HEK293 (cell line): ENCODE results near the gene DAW1.

Source experiments
- CTCF ChIA-PET: fragments of 350-600 bp; formaldehyde crosslinking; extraction: SDS; loops from one replicate; lab custom pipeline; 2021; ENCODE audit warnings: antibody characterized with exemption; lab: Yijun Ruan, JAX
- POLR2A ChIA-PET: fragments of 300-600 bp; formaldehyde crosslinking; extraction: SDS; loops from one replicate; lab custom pipeline; 2020; ENCODE audit warnings: antibody characterized with exemption, inconsistent platforms; lab: Yijun Ruan, JAX
- H3K27ac ChIP-seq: fragments of 200-500 bp; sonication (Bioruptor generic); 2 replicates; pipeline ENCODE4 v1.5.1; 2014; ENCODE audit warnings: low read depth, low read length, control low read depth, inconsistent platforms; ENCODE audit errors: extremely low read depth
- H3K36me3 ChIP-seq, 2 experiments: fragments of 200-500 bp in 1 of 2; sonication (Bioruptor generic) in 1 of 2; 1 replicate in 1 of 2; 2 replicates in 1 of 2; pipeline ENCODE4 v1.5.1; 2014 to 2017; ENCODE audit warnings: inconsistent platforms in 2 of 2, low read length in 2 of 2; ENCODE audit not compliant: control insufficient read depth in 2 of 2, insufficient read depth in 1 of 2
- H3K4me1 ChIP-seq: fragments of 200-500 bp; sonication (Bioruptor generic); 2 replicates; pipeline ENCODE4 v1.5.1; 2014; ENCODE audit warnings: mild to moderate bottlenecking, low read length, inconsistent platforms; ENCODE audit not compliant: control insufficient read depth, insufficient read depth
- H3K4me3 ChIP-seq: 2 replicates; pipeline ENCODE4 v1.5.1; 2011; ENCODE audit warnings: low read depth, mild to moderate bottlenecking, control low read depth, low read length, moderate library complexity
- H3K9me3 ChIP-seq: fragments of 200-500 bp; sonication (Bioruptor generic); 2 replicates; pipeline ENCODE4 v1.5.1; 2014; ENCODE audit warnings: low read depth, low read length, inconsistent platforms; ENCODE audit not compliant: control insufficient read depth, insufficient read depth
- BCL11B ChIP-seq: fragments of 450-650 bp; formaldehyde crosslinking; IDR thresholded peaks from 2 replicates; pipeline ENCODE4 v1.5.1; 2016; ENCODE audit warnings: low read depth, missing biosample characterization, missing genetic modification characterization
- OVOL3 ChIP-seq: fragments of 450-650 bp; formaldehyde crosslinking; IDR thresholded peaks from 2 replicates; pipeline ENCODE4 v1.5.1; 2016; ENCODE audit warnings: missing biosample characterization, missing genetic modification characterization
- PATZ1 ChIP-seq: fragments of 450-650 bp; formaldehyde crosslinking; IDR thresholded peaks from 2 replicates; pipeline ENCODE4 v1.5.1; 2016; ENCODE audit warnings: missing biosample characterization, missing genetic modification characterization
- SETDB1 ChIP-seq: IDR thresholded peaks from one replicate; pipeline ENCODE4 v1.6.1; 2017; ENCODE audit warnings: mild to moderate bottlenecking, low read length, moderate library complexity, mixed read lengths; ENCODE audit not compliant: insufficient read length
- SP2 ChIP-seq: fragments of 450-650 bp; formaldehyde crosslinking; IDR thresholded peaks from 2 replicates; pipeline ENCODE4 v1.5.1; 2016; ENCODE audit warnings: missing biosample characterization, missing genetic modification characterization
- YY1 ChIP-seq: fragments of 450-650 bp; formaldehyde crosslinking; IDR thresholded peaks from 2 replicates; pipeline ENCODE4 v1.5.1; 2018; ENCODE audit warnings: missing biosample characterization, missing genetic modification characterization
- ZBTB1 ChIP-seq: fragments of 450-650 bp; formaldehyde crosslinking; IDR thresholded peaks from 2 replicates; pipeline ENCODE4 v1.5.1; 2016; ENCODE audit warnings: missing biosample characterization, missing genetic modification characterization
- ZBTB20 ChIP-seq: fragments of 450-650 bp; formaldehyde crosslinking; IDR thresholded peaks from 2 replicates; pipeline ENCODE4 v1.5.1; 2016; ENCODE audit warnings: missing biosample characterization, missing genetic modification characterization
- ZNF19 ChIP-seq: fragments of 450-650 bp; formaldehyde crosslinking; IDR thresholded peaks from 2 replicates; pipeline ENCODE4; 2016; ENCODE audit warnings: missing biosample characterization, missing genetic modification characterization, low read depth
- ZNF2 ChIP-seq: fragments of 450-650 bp; formaldehyde crosslinking; IDR thresholded peaks from 2 replicates; pipeline ENCODE4 v1.5.1; 2016; ENCODE audit warnings: missing biosample characterization, missing genetic modification characterization
- ZNF248 ChIP-seq: fragments of 450-650 bp; formaldehyde crosslinking; IDR thresholded peaks from 2 replicates; pipeline ENCODE4 v1.5.1; 2017; ENCODE audit warnings: missing biosample characterization, missing genetic modification characterization
- ZNF280D ChIP-seq: fragments of 450-650 bp; formaldehyde crosslinking; IDR thresholded peaks from 2 replicates; pipeline ENCODE4 v1.5.1; 2016; ENCODE audit warnings: missing biosample characterization, missing genetic modification characterization
- ZNF362 ChIP-seq: fragments of 450-650 bp; formaldehyde crosslinking; IDR thresholded peaks from 2 replicates; pipeline ENCODE4 v1.5.1; 2016; ENCODE audit warnings: missing biosample characterization, missing genetic modification characterization
- ZNF404 ChIP-seq: fragments of 450-650 bp; formaldehyde crosslinking; IDR thresholded peaks from 2 replicates; pipeline ENCODE4 v1.5.1; 2017; ENCODE audit warnings: missing biosample characterization, missing genetic modification characterization
- ZNF433 ChIP-seq: fragments of 450-650 bp; formaldehyde crosslinking; IDR thresholded peaks from 2 replicates; pipeline ENCODE4 v1.5.1; 2016; ENCODE audit warnings: missing biosample characterization, missing genetic modification characterization, low read depth
- ZNF600 ChIP-seq: fragments of 450-650 bp; formaldehyde crosslinking; IDR thresholded peaks from 2 replicates; pipeline ENCODE4 v1.5.1; 2016; ENCODE audit warnings: missing biosample characterization, missing genetic modification characterization
- ZNF654 ChIP-seq: fragments of 450-650 bp; formaldehyde crosslinking; IDR thresholded peaks from 2 replicates; pipeline ENCODE4 v1.5.1; 2016; ENCODE audit warnings: low read depth, missing biosample characterization, missing genetic modification characterization

DAW1 gene

GRCh38 chr2:227860221-227860641, 11.2 kb upstream of the DAW1 start (continued):
- TF ChIP-seq ZNF19 (no peak), ZNF2 (no peak), ZNF654 (tag by site-specific recombination) (no peak), ZNF600 (tag by site-specific recombination) (no peak), ZNF248 (tag by site-specific recombination) (no peak)
- TF ChIP-seq, all 188 proteins: peak for 0

GRCh38 chr2:227861011-227861410, 10.4 kb upstream of the DAW1 start:
- Histone ChIP-seq H3K4me1 (no peaks in the 10 kb centered on the region), H3K9me3 (no peaks in the 10 kb centered on the region), H3K36me3 (no peaks in the 10 kb centered on the region), H3K4me3 (no peak overlapping the region), H3K27ac (no peak overlapping the region)
- CTCF ChIA-PET: interaction anchor here (0.8 to 4.2 kb wide), 9 partner anchors 9 to 623 kb away, joined by 3 to 49 read pairs (median 5); partner anchors contain the start of gene DAW1
- POLR2A ChIA-PET: no interaction called here
- TF ChIP-seq SP2 (tag by site-specific recombination) (no peak), SETDB1 (no peak), PATZ1 (no peak), ZNF362 (tag by site-specific recombination) (no peak), ZNF433 (tag by site-specific recombination) (no peak), OVOL3 (tag by site-specific recombination) (no peak)
- TF ChIP-seq, all 188 proteins: peak for 0

GRCh38 chr2:227862227-227862740, 9.1 kb upstream of the DAW1 start:
- ChIA-PET POLR2A (no interaction called here), CTCF (interaction anchor here (0.5 to 4.2 kb wide), 39 partner anchors 8 to 1848 kb away, joined by 3 to 49 read pairs (median 3); partner anchors contain the start of gene DAW1)
- Histone ChIP-seq H3K4me1 (no peaks in the 10 kb centered on the region), H3K9me3 (no peaks in the 10 kb centered on the region), H3K4me3 (no peak overlapping the region), H3K27ac (no peak overlapping the region), H3K36me3 (no peaks in the 10 kb centered on the region)
- peak; percentile 46; the same call in 1 of the 2 replicates for TF ChIP-seq ZNF654 (tag by site-specific recombination)
- TF ChIP-seq YY1 (tag by site-specific recombination): no peak
- no peak for TF ChIP-seq ZNF280D (tag by site-specific recombination)
- no peak for TF ChIP-seq BCL11B (tag by site-specific recombination)
- no peak for TF ChIP-seq ZBTB1 (tag by site-specific recombination)
- TF ChIP-seq ZBTB20 (tag by site-specific recombination): no peak
- TF ChIP-seq ZNF404 (tag by site-specific recombination): no peak
